ENCODE data around the gene NEK2.

GRCh38 chr1:211628417-211628816 lies 47.0 kb downstream of the NEK2 start:
- TF ChIP-seq, protein P1, sequence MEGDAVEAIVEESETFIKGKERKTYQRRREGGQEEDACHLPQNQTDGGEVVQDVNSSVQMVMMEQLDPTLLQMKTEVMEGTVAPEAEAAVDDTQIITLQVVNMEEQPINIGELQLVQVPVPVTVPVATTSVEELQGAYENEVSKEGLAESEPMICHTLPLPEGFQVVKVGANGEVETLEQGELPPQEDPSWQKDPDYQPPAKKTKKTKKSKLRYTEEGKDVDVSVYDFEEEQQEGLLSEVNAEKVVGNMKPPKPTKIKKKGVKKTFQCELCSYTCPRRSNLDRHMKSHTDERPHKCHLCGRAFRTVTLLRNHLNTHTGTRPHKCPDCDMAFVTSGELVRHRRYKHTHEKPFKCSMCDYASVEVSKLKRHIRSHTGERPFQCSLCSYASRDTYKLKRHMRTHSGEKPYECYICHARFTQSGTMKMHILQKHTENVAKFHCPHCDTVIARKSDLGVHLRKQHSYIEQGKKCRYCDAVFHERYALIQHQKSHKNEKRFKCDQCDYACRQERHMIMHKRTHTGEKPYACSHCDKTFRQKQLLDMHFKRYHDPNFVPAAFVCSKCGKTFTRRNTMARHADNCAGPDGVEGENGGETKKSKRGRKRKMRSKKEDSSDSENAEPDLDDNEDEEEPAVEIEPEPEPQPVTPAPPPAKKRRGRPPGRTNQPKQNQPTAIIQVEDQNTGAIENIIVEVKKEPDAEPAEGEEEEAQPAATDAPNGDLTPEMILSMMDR (conservative IDR thresholded peaks at IDR 0.05; ENCODE audit: low read depth, low read length): no peak
- no peak for TF ChIP-seq EZH2phosphoT487 (IDR thresholded peaks at IDR 0.05; ENCODE audit: borderline replicate concordance, low read length)

Data from PC-3 (cell line).